Measurements from ENCODE around the gene SLC40A1. TPM values are rescaled to one million over a fixed set of nuclear protein-coding genes. Genes with fewer than 3 reads are reported as not detected.

The SLC40A1 gene
- polyA plus RNA-seq, 1 donor from 2014 or later: 12.6 TPM

- Histone ChIP-seq H3K9ac (ENCODE audit: low read length) (no peak overlapping the region), H2AFZ (ENCODE audit: low read depth, low read length) (no peak overlapping the region), H3K9me3 (ENCODE audit: low read length) (no peaks in the 10 kb centered on the region), H4K20me1 (ENCODE audit: insufficient read depth) (no peaks in the 10 kb centered on the region), H3F3A (ENCODE audit: insufficient read depth, low read length, poor library complexity, severe bottlenecking) (no peaks in the 10 kb centered on the region), H3K79me2 (replicated peaks; ENCODE audit: insufficient read depth, low read length) (no peaks in the 10 kb centered on the region), H3K27ac (ENCODE audit: low read length) (no peak overlapping the region), H3K4me2 (ENCODE audit: low read length) (no peak overlapping the region), H3K4me3 (ENCODE audit: low read length) (no peak overlapping the region), H3K9me2 (ENCODE audit: insufficient read depth, low read length) (no peaks in the 10 kb centered on the region), H3K27me3 (ENCODE audit: insufficient read depth, low read depth, low read length) (no peaks in the 10 kb centered on the region), H3K36me3 (ENCODE audit: insufficient read depth, low read length) (no peaks in the 10 kb centered on the region)
- TF ChIP-seq TAF1 (IDR thresholded peaks at IDR 0.05; ENCODE audit: low read depth) (no peak), SMC3 (conservative IDR thresholded peaks at IDR 0.05; ENCODE audit: poor library complexity) (no peak), EP300 (conservative IDR thresholded peaks at IDR 0.05; ENCODE audit: poor library complexity, severe bottlenecking) (no peak)
These were observed 47.1 kb downstream of the SLC40A1 start for GRCh38 chr2:189533288-189534035.

GRCh38 chr2:189530965-189531637 lies 49.5 kb downstream of the SLC40A1 start:
- no peaks in the 10 kb centered on the region for H3K36me3 ChIP-seq (ENCODE audit: insufficient read depth, low read length)
- TF ChIP-seq EP300 (conservative IDR thresholded peaks at IDR 0.05; ENCODE audit: poor library complexity, severe bottlenecking) (no peak), CTCF (IDR thresholded peaks at IDR 0.05; ENCODE audit: poor library complexity, severe bottlenecking) (no peak), EZH2 (IDR thresholded peaks at IDR 0.05; ENCODE audit: borderline replicate concordance, insufficient read depth, low read length, poor library complexity, severe bottlenecking) (no peak), MXI1 (conservative IDR thresholded peaks at IDR 0.05; ENCODE audit: poor library complexity, severe bottlenecking) (no peak), RAD21 (conservative IDR thresholded peaks at IDR 0.05) (no peak)
- TF ChIP-seq, protein P1, sequence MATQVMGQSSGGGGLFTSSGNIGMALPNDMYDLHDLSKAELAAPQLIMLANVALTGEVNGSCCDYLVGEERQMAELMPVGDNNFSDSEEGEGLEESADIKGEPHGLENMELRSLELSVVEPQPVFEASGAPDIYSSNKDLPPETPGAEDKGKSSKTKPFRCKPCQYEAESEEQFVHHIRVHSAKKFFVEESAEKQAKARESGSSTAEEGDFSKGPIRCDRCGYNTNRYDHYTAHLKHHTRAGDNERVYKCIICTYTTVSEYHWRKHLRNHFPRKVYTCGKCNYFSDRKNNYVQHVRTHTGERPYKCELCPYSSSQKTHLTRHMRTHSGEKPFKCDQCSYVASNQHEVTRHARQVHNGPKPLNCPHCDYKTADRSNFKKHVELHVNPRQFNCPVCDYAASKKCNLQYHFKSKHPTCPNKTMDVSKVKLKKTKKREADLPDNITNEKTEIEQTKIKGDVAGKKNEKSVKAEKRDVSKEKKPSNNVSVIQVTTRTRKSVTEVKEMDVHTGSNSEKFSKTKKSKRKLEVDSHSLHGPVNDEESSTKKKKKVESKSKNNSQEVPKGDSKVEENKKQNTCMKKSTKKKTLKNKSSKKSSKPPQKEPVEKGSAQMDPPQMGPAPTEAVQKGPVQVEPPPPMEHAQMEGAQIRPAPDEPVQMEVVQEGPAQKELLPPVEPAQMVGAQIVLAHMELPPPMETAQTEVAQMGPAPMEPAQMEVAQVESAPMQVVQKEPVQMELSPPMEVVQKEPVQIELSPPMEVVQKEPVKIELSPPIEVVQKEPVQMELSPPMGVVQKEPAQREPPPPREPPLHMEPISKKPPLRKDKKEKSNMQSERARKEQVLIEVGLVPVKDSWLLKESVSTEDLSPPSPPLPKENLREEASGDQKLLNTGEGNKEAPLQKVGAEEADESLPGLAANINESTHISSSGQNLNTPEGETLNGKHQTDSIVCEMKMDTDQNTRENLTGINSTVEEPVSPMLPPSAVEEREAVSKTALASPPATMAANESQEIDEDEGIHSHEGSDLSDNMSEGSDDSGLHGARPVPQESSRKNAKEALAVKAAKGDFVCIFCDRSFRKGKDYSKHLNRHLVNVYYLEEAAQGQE (IDR thresholded peaks at IDR 0.05; ENCODE audit: borderline replicate concordance): no peak
- H3K9ac ChIP-seq (ENCODE audit: low read length): no peak overlapping the region
- no peaks in the 10 kb centered on the region for H4K20me1 ChIP-seq (ENCODE audit: insufficient read depth)
- no peaks in the 10 kb centered on the region for H3K79me2 ChIP-seq (replicated peaks; ENCODE audit: insufficient read depth, low read length)
- no peak overlapping the region for H3K27ac ChIP-seq (ENCODE audit: low read length)
- no peaks in the 10 kb centered on the region for H3F3A ChIP-seq (ENCODE audit: insufficient read depth, low read length, poor library complexity, severe bottlenecking)
- H2AFZ ChIP-seq (ENCODE audit: low read depth, low read length): no peak overlapping the region
- no peak overlapping the region for H3K4me3 ChIP-seq (ENCODE audit: low read length)
- no peaks in the 10 kb centered on the region for H3K9me3 ChIP-seq (ENCODE audit: low read length)
- no peaks in the 10 kb centered on the region for H3K9me2 ChIP-seq (ENCODE audit: insufficient read depth, low read length)
- H3K27me3 ChIP-seq (ENCODE audit: insufficient read depth, low read depth, low read length): no peaks in the 10 kb centered on the region
- no peak overlapping the region for H3K4me2 ChIP-seq (ENCODE audit: low read length)

Measured in neural cell (in vitro differentiated cells).